Measurements from ENCODE around the gene ADAMTSL2. TPM values are rescaled to one million over a fixed set of nuclear protein-coding genes. Genes with fewer than 3 reads are reported as not detected.

ADAMTSL2 gene
- total and polyA plus RNA-seq, 2 experiments from 2014 or later = 1.5 to 2.2 TPM

DNA sequence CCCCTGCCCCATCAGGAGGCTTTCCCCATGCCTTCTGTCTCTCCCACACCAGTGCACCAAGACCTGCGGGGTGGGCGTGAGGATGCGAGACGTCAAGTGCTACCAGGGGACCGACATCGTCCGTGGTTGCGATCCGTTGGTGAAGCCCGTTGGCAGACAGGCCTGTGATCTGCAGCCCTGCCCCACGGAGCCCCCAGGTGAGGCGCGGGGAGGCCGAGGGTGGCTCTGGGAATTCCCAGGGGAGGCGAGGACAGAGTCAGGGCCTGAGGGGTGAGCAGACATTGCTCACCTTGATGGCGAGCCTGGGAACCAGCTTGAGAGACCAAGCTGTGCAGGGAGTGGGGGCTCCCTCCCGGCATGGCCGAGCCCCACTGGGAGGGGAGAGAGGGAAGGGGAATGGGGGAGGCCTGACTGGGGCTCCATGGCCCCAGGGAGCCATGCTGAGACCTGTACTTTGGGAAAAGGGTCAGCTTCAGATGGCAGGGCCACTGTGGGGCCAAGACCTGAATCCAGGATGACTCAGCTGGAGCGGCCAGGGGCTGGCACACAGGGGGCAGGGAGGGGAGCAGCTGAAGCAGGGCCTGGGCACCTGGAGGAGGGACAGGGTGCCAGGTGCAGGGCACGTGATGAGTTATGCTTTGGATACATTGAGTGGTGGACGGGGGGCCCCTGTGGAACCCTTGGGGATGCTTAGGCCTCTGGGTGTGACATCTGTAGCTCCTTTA is 39.4 kb downstream of the ADAMTSL2 start:
- TF ChIP-seq EZH2 (IDR thresholded peaks at IDR 0.05; ENCODE audit: borderline replicate concordance) (no peak), EZH2phosphoT487 (IDR thresholded peaks at IDR 0.05; ENCODE audit: low read depth, severe bottlenecking, unreplicated experiment) (no peak)
- TF ChIP-seq, protein P1, sequence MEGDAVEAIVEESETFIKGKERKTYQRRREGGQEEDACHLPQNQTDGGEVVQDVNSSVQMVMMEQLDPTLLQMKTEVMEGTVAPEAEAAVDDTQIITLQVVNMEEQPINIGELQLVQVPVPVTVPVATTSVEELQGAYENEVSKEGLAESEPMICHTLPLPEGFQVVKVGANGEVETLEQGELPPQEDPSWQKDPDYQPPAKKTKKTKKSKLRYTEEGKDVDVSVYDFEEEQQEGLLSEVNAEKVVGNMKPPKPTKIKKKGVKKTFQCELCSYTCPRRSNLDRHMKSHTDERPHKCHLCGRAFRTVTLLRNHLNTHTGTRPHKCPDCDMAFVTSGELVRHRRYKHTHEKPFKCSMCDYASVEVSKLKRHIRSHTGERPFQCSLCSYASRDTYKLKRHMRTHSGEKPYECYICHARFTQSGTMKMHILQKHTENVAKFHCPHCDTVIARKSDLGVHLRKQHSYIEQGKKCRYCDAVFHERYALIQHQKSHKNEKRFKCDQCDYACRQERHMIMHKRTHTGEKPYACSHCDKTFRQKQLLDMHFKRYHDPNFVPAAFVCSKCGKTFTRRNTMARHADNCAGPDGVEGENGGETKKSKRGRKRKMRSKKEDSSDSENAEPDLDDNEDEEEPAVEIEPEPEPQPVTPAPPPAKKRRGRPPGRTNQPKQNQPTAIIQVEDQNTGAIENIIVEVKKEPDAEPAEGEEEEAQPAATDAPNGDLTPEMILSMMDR (IDR thresholded peaks at IDR 0.05; ENCODE audit: poor library complexity) = no peak
- H3K4me1 ChIP-seq (ENCODE audit: insufficient read depth) = peaks cover 19% of the 10 kb centered on the region
- 96% methylated on average over 21 of the region's 21 CpGs for WGBS (ENCODE audit: low lambda C conversion rate, missing lambda C conversion rate)

DNA sequence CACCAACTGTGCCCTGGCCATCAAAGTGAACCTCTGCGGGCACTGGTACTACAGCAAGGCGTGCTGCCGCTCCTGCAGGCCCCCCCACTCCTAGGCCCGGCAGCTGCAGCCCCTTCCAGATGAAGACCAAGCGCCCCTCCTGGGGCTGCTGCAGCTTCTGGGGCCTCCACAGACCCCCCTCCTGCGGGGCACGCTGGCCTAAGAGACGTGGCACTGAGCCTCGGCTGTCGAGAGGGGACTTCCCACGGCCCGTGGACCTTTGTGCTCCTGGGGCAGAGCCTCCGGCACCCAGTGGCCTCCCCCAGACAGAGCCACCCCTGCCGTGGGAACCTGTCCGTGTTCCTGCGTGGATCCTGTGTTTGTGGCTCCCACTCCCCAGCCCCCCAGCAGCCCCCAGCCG is 40.3 kb downstream of the ADAMTSL2 start:
- no peak overlapping the region for H3K27ac ChIP-seq
- TF ChIP-seq, protein P1 (IDR thresholded peaks at IDR 0.05; ENCODE audit: poor library complexity) = no peak
- TF ChIP-seq EZH2phosphoT487 (IDR thresholded peaks at IDR 0.05; ENCODE audit: low read depth, severe bottlenecking, unreplicated experiment) = no peak
- TF ChIP-seq EZH2 (IDR thresholded peaks at IDR 0.05; ENCODE audit: borderline replicate concordance) = no peak
- no peak overlapping the region for H3K4me3 ChIP-seq
- H3K9me3 ChIP-seq (ENCODE audit: low read depth) = no peaks in the 10 kb centered on the region
- H3K9me2 ChIP-seq (replicated peaks; ENCODE audit: insufficient read depth) = no peaks in the 10 kb centered on the region
- H4K20me1 ChIP-seq (ENCODE audit: insufficient read depth, poor library complexity, severe bottlenecking) = no peaks in the 10 kb centered on the region
- peaks cover 19% of the 10 kb centered on the region for H3K4me1 ChIP-seq (ENCODE audit: insufficient read depth)
- no peak overlapping the region for H2AFZ ChIP-seq
- no peak overlapping the region for H3K4me2 ChIP-seq
- 92% methylated on average over 13 of the region's 17 CpGs for WGBS (ENCODE audit: low lambda C conversion rate, missing lambda C conversion rate)
- DNase-seq (ENCODE audit: low spot score) = no peak
- H3K79me2 ChIP-seq = no peaks in the 10 kb centered on the region
- no peaks in the 10 kb centered on the region for H3K27me3 ChIP-seq
- H3K36me3 ChIP-seq (replicated peaks; ENCODE audit: insufficient read depth, low read depth) = no peaks in the 10 kb centered on the region

More for the DNA sequence above, 39.4 kb downstream of the ADAMTSL2 start:
- Histone ChIP-seq H3K4me2 (no peak overlapping the region), H3K27me3 (no peaks in the 10 kb centered on the region), H3K36me3 (replicated peaks; ENCODE audit: insufficient read depth, low read depth) (no peaks in the 10 kb centered on the region), H2AFZ (no peak overlapping the region), H4K20me1 (ENCODE audit: insufficient read depth, poor library complexity, severe bottlenecking) (no peaks in the 10 kb centered on the region), H3K9me2 (replicated peaks; ENCODE audit: insufficient read depth) (no peaks in the 10 kb centered on the region), H3K27ac (no peak overlapping the region), H3K9me3 (ENCODE audit: low read depth) (no peaks in the 10 kb centered on the region), H3K79me2 (no peaks in the 10 kb centered on the region), H3K4me3 (no peak overlapping the region)
- DNase-seq (ENCODE audit: low spot score) = no peak

DNA sequence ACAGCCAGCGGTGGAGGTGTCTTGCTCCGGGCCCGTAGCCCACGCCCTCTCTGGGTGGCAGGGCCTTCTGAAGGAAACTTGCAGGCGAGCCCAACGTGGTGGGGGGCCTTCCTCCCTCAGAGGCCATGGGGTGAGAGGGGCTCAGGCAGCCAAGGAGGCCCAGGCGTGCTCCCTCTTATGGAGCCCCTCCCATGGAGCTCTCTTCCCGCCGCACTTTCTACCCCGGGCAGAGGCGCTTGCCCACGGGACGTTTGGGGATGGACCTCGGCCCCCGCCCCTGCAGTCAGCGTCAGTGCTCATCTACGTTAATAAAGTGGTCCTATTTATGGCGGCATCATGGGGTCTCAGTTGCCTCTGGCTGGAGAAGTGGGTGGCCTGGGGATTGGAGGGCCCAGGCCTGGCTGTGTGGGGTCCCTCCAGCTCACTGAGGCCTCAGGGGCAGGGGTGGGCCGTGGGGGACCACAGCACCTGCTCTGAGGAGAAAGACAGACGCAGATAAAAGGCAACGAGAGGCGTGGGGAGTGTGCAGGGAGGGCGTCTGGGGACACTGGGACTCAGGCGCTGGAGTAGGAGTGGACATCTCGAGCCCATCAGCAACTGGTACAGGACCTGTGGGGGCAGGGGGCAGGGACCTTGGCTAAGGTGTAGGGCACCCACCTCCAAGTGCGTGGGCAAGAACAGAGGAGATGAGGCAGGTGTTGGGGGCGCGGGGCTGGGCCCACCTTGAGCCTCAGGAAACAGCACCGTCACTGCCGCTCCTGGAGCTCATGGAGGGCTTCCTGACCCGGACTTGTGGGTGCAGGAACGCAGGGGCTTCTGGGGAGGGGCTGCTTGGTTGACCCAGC is 40.9 kb downstream of the ADAMTSL2 start:
- TF ChIP-seq, protein P1 (IDR thresholded peaks at IDR 0.05; ENCODE audit: poor library complexity) = no peak
- no peak for TF ChIP-seq EZH2phosphoT487 (IDR thresholded peaks at IDR 0.05; ENCODE audit: low read depth, severe bottlenecking, unreplicated experiment)
- no peak for TF ChIP-seq EZH2 (IDR thresholded peaks at IDR 0.05; ENCODE audit: borderline replicate concordance)
- H4K20me1 ChIP-seq (ENCODE audit: insufficient read depth, poor library complexity, severe bottlenecking) = no peaks in the 10 kb centered on the region
- no peaks in the 10 kb centered on the region for H3K9me2 ChIP-seq (replicated peaks; ENCODE audit: insufficient read depth)
- H3K79me2 ChIP-seq = no peaks in the 10 kb centered on the region
- H3K36me3 ChIP-seq (replicated peaks; ENCODE audit: insufficient read depth, low read depth) = no peaks in the 10 kb centered on the region
- WGBS (ENCODE audit: low lambda C conversion rate, missing lambda C conversion rate) = 88% methylated on average over 29 of the region's 32 CpGs
- DNase-seq (ENCODE audit: low spot score) = no peak
- no peak overlapping the region for H3K4me2 ChIP-seq
- no peak overlapping the region for H2AFZ ChIP-seq
- no peaks in the 10 kb centered on the region for H3K9me3 ChIP-seq (ENCODE audit: low read depth)
- H3K27me3 ChIP-seq = no peaks in the 10 kb centered on the region
- H3K4me1 ChIP-seq (ENCODE audit: insufficient read depth) = peaks cover 26% of the 10 kb centered on the region
- no peak overlapping the region for H3K27ac ChIP-seq
- H3K4me3 ChIP-seq = no peak overlapping the region

All from hepatocyte (in vitro differentiated cells).